Large intestine (tissue), 3 donors: ENCODE measurements around the gene RXYLT1. TPM values are rescaled to one million over a fixed set of nuclear protein-coding genes. Genes with fewer than 3 reads are reported as not detected.

ENCODE experiments used
- DNase-seq, 2 donors: peaks; one replicate each; pipeline versions ENCODE4 v3.0.0 to v3.0.0-alpha.2; 2013
- H3K27ac ChIP-seq: one replicate; pipeline ENCODE4 v1.5.1; 2013; ENCODE audit warnings: low read length
- H3K27me3 ChIP-seq: 2 replicates; pipeline ENCODE4 v1.6.1; 2013; ENCODE audit warnings: low read length; ENCODE audit not compliant: control insufficient read depth, insufficient read depth
- H3K36me3 ChIP-seq: 2 replicates; pipeline ENCODE4 v1.6.1; 2013; ENCODE audit warnings: low read length; ENCODE audit not compliant: control insufficient read depth, insufficient read depth
- H3K4me1 ChIP-seq: one replicate; pipeline ENCODE4 v1.6.1; 2013; ENCODE audit warnings: low read length; ENCODE audit not compliant: control insufficient read depth, insufficient read depth
- H3K4me3 ChIP-seq: one replicate; pipeline ENCODE4 v1.5.1; 2013; ENCODE audit warnings: low read length
- H3K9me3 ChIP-seq: one replicate; pipeline ENCODE4 v1.6.1; 2013; ENCODE audit warnings: mild to moderate bottlenecking, low read depth, low read length, moderate library complexity; ENCODE audit not compliant: control insufficient read depth
- WGBS: methylation state at CpG from one replicate; pipeline ENCODE4 v1.1.5; 2013; ENCODE audit warnings: low lambda C conversion rate; ENCODE audit not compliant: insufficient coverage; 5-methylcytosine and 5-hydroxymethylcytosine counted together
- polyA plus RNA-seq: library from polyadenylated mRNA; unstranded; fragments of 120-200 nt; gene quantifications from one replicate; pipeline ENCODE4 v1.2.1, GENCODE V29; 2013

Gene RXYLT1
- polyA plus RNA-seq, 1 donor, result 21.5 TPM

DNA sequence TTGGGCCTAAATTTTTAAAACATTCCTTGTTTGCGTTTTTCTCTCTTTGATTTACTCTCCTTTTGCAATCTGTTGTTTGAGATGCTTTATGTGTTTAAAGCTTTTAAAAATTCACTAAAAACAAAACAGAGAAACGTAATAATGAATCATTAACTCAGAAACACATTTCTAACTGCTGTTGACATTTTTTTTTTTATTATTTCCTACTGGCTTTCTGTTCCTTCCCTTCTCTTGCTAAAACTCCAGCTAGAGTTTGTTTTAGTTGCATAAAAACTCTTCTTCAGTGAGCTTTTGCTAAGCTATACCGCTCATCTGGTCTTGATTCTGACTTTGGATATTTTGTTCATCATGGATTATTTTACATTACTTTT is 35.8 kb downstream of the RXYLT1 start:
- Histone ChIP-seq H3K9me3 (peaks cover 3% of the 10 kb centered on the region), H3K27ac (no peak overlapping the region), H3K36me3 (no peaks in the 10 kb centered on the region), H3K4me1 (no peaks in the 10 kb centered on the region), H3K4me3 (no peak overlapping the region), H3K27me3 (no peaks in the 10 kb centered on the region)
- WGBS, result 73% methylated on average over 2 of the region's 3 CpGs
- DNase-seq, result no peak

DNA sequence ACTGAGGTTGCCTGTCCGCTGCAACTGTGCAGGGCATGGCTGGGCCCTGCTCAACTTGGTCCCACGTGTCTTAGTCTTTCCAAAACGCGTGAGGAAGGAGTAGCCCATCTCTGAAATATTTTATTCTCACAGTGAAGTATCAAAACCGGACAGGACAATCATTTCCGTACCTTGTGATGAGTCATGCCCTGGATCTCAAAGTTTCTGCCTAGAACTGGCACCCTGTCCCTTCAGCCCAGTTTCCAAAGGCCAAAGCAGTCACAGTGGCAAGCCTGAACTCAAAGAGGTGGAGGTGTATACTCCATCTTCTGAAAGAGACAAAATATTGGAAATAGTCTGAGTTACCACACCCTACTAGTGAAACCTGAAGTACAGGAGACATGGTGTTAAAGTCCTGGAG is 36.3 kb downstream of the RXYLT1 start:
- Histone ChIP-seq H3K27me3 (no peaks in the 10 kb centered on the region), H3K36me3 (no peaks in the 10 kb centered on the region), H3K9me3 (peaks cover 3% of the 10 kb centered on the region), H3K27ac (no peak overlapping the region), H3K4me3 (no peak overlapping the region), H3K4me1 (no peaks in the 10 kb centered on the region)
- WGBS, result no CpG with 5 or more reads among the region's 6 CpGs
- DNase-seq, result no peak

DNA sequence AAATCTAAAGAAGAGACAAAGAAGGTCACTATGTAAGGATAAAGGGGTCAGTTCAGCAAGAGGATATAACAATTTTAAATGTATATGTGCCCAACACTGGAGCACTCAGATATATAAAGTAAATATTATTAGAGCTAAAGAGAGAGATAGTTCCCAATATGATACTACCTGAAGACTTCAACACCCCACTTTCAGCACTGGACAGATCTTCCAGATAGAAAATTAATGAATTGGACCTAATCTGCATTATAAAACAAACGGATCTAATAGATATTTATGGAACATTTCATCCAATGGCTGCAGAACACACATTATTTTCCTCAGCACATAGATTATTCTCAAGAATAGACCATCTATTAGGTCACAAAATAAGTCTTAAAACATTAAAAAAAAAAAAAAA is 40.7 kb downstream of the RXYLT1 start:
- peaks cover 3% of the 10 kb centered on the region for H3K27me3 ChIP-seq
- H3K4me3 ChIP-seq, result no peak overlapping the region
- peaks cover 3% of the 10 kb centered on the region for H3K9me3 ChIP-seq
- H3K36me3 ChIP-seq, result no peaks in the 10 kb centered on the region
- WGBS, result no CpG with 5 or more reads among the region's 1 CpG
- no peak for DNase-seq
- H3K27ac ChIP-seq, result no peak overlapping the region
- no peaks in the 10 kb centered on the region for H3K4me1 ChIP-seq

DNA sequence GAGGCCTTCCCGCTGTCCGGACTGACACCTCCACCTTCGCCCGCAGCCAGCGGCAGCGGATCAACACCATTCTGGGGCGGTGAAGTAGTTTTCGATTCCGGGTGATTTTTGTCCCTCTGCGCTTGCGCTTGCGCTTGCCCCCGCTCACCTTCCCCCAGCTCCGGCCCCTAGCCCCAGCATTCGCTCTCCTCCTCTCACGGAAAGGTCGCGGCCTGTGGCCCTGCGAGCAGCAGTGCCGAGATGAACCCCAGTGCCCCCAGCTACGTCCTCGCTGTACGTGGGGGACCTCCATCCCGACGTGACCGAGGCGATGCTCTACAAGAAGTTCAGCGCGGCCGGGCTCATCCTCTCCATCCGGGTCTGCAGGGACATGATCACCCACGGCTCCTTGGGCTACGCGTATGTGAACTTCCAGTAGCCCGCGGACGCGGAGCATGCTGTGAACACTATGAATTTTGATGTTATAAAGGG is 42.1 kb downstream of the RXYLT1 start:
- Histone ChIP-seq H3K9me3 (peaks cover 3% of the 10 kb centered on the region), H3K36me3 (no peaks in the 10 kb centered on the region), H3K27ac (no peak overlapping the region), H3K27me3 (peaks cover 3% of the 10 kb centered on the region), H3K4me3 (peak overlapping the region; percentile 47), H3K4me1 (no peaks in the 10 kb centered on the region)
- no CpG with 5 or more reads among the region's 38 CpGs for WGBS
- peak in 1 of 2 donors; percentile 29 for DNase-seq

DNA sequence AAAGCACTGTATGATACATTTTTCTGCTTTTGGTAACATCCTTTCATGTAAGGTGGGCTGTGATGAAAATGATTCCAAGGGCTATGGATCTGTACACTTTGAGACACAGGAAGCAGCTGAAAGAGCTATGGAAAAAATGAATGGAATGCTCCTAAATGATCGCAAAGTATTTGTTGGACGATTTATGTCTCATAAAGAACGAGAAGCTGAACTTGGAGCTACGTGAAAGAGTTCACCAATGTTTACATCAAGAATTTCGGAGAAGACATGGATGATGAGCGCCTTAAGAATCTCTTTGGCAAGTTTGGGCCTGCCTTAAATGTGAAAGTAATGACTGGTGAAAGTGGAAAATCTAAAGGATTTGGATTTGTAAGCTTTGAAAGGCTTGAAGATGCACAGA is 42.6 kb downstream of the RXYLT1 start:
- H3K9me3 ChIP-seq, result peaks cover 3% of the 10 kb centered on the region
- H3K27ac ChIP-seq, result no peak overlapping the region
- H3K27me3 ChIP-seq, result peaks cover 3% of the 10 kb centered on the region
- H3K36me3 ChIP-seq, result no peaks in the 10 kb centered on the region
- peak in 1 of 2 donors; percentile 4 for DNase-seq
- H3K4me1 ChIP-seq, result no peaks in the 10 kb centered on the region
- peak overlapping the region; percentile 47 for H3K4me3 ChIP-seq
- WGBS, result 86% methylated on average over 4 of the region's 6 CpGs

DNA sequence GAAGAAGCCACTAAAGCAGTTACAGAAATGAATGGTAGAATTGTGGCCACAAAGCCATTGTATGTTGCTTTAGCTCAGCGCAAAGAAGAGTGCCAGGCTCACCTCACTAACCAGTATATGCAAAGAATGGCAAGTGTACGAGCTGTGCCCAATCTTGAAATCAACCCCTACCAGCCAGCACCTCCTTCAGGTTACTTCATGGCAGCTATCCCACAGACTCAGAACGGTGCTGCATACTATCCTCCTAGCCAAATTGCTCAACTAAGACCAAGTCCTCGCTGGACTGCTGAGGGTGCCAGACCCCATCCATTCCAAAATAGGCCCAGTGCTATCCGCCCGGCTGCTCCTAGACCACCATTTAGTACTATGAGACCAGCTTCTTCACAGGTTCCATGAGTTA is 43.3 kb downstream of the RXYLT1 start:
- Histone ChIP-seq H3K4me1 (no peaks in the 10 kb centered on the region), H3K36me3 (no peaks in the 10 kb centered on the region), H3K4me3 (no peak overlapping the region), H3K9me3 (peaks cover 3% of the 10 kb centered on the region), H3K27ac (no peak overlapping the region), H3K27me3 (peaks cover 3% of the 10 kb centered on the region)
- DNase-seq, result no peak
- WGBS, result no CpG with 5 or more reads among the region's 6 CpGs

DNA sequence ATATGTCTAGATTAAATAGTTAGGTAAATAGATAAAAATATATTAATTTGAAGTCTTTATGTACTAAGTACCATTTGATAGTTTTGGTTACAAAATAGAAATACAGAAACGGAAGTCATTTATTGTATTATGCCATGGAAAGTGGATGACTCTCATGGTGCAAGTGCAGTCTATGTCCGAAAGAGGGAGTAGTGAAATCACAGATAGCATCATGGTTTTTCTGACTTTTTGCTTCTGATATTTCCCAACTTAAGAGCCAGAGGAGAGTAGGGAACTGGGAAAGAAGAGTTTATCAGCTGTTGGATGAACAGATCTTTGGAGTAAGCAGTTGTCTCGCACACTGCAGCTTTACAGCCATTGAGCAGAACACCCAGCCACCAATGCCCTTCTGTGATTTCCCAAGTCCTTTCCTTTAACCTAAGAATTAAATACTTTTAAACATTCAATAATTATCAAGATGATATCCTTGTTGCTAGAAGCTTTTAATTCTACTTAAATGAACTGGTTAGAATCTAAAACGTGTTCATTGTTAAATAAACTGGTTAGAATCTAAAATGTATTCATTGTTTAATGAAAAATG is 46.4 kb downstream of the RXYLT1 start:
- H3K36me3 ChIP-seq, result no peaks in the 10 kb centered on the region
- H3K27me3 ChIP-seq, result peaks cover 3% of the 10 kb centered on the region
- no peaks in the 10 kb centered on the region for H3K9me3 ChIP-seq
- whole genome bisulfite sequencing, result 14% methylated on average over 2 of the region's 4 CpGs
- H3K4me1 ChIP-seq, result no peaks in the 10 kb centered on the region
- no peak overlapping the region for H3K27ac ChIP-seq
- H3K4me3 ChIP-seq, result no peak overlapping the region
- DNase-seq, result peak in 1 of 2 donors; percentile 36

DNA sequence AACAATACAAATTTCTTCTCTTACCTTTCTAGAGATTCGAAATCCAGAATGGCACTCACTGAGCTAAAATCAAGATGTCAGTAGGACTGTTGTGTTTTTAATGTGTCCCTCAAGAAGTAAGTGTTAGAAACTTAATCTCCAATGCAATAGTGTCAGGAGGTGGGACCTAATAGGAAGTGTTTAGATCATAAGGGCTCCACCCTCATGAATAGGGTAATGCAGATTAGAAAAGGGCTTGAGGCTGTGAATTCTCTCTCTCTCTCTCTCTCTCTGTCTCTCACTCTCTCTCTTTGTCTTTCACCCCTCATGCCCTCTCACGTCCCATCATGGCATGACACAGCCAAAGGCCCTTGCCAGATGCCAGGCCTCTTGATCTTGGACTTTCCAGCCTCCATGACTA is 49.2 kb downstream of the RXYLT1 start:
- WGBS, result no CpG with 5 or more reads among the region's 2 CpGs
- no peak overlapping the region for H3K4me3 ChIP-seq
- H3K9me3 ChIP-seq, result no peaks in the 10 kb centered on the region
- no peak for DNase-seq
- no peak overlapping the region for H3K27ac ChIP-seq
- H3K36me3 ChIP-seq, result no peaks in the 10 kb centered on the region
- no peaks in the 10 kb centered on the region for H3K27me3 ChIP-seq
- H3K4me1 ChIP-seq, result no peaks in the 10 kb centered on the region

DNA sequence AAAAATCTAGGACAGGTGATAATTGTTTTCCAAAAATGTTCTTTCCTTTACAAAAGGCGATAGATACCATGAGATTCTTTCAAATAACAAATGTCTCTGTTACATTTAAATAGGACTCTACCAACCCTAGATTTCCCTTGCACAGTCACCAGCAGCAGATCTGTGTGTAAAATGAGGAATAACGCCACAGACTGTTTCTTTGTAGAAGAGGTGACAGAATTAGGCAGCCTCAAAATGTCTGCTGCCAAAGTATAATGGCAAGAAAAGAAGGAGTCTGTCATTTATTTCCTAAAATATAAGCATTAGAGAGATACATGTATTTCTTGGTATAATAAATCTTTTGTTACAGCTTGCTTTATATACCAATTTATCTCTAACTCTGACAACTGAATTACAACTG is 56.3 kb downstream of the RXYLT1 start:
- no peak overlapping the region for H3K4me3 ChIP-seq
- no peak overlapping the region for H3K27ac ChIP-seq
- no peaks in the 10 kb centered on the region for H3K4me1 ChIP-seq
- 80% methylated on average over 1 of the region's 2 CpGs for WGBS
- no peak for DNase-seq
- H3K36me3 ChIP-seq, result no peaks in the 10 kb centered on the region
- H3K27me3 ChIP-seq, result no peaks in the 10 kb centered on the region
- no peaks in the 10 kb centered on the region for H3K9me3 ChIP-seq

DNA sequence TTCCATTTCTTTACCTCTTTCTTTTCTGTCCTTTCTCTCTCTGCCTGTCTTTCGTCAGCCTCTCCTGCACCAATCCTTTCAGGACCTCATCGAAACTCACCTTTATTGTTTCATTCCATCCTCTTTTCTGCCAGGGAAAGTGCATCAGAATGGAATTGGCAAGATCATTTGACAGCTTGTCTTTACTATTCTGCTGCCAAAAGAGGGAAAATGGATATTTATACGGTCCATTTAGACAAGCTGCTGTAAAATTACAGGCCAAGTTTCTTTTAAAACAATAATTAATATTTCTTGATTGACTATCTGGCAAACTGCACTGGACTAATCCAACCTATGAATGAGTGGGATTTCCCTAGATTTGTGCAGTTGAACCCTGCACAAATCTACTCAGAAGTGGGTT is 57.2 kb downstream of the RXYLT1 start:
- H3K27me3 ChIP-seq, result no peaks in the 10 kb centered on the region
- no peak overlapping the region for H3K4me3 ChIP-seq
- no peaks in the 10 kb centered on the region for H3K36me3 ChIP-seq

DNA sequence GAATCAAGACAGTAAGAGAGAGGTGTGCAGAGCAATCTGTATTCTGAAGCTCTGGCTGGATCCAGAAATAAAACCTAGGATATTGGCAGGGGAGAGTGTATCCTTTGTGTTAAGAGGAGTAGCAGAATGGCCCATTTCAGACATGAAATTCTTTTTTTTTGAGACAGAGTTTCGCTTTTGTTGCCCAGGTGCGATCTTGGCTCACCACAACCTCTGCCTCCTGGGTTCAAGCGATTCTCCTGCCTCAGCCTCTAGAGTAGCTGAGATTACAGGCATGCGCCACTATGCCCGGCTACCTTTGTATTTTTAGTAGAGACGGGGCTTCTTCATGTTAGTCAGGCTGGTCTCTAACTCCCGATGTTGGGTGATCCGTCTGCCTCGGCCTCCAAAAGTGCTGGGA is 58.7 kb downstream of the RXYLT1 start:
- no peak for DNase-seq
- Histone ChIP-seq H3K27ac (no peak overlapping the region), H3K4me1 (no peaks in the 10 kb centered on the region), H3K9me3 (no peaks in the 10 kb centered on the region), H3K4me3 (no peak overlapping the region), H3K36me3 (no peaks in the 10 kb centered on the region), H3K27me3 (no peaks in the 10 kb centered on the region)
- no CpG with 5 or more reads among the region's 9 CpGs for WGBS

More for the DNA sequence above, 57.2 kb downstream of the RXYLT1 start:
- DNase-seq, result no peak
- no peaks in the 10 kb centered on the region for H3K4me1 ChIP-seq
- H3K27ac ChIP-seq, result no peak overlapping the region
- 90% methylated on average over 1 of the region's 3 CpGs for WGBS
- no peaks in the 10 kb centered on the region for H3K9me3 ChIP-seq
